K562 (cell line): ENCODE measurements around the gene PLEKHF1. TPM values are rescaled to one million over a fixed set of nuclear protein-coding genes. Genes with fewer than 3 reads are reported as not detected.
A peak's percentile ranks its signal among the peaks of the same experiment; 100 is the strongest.

Source experiments
- CBFA2T3 ChIP-seq: fragments of 450-650 bp; IDR thresholded peaks from 2 replicates; pipeline ENCODE4 v1.6.1; 2017
- CBX2 ChIP-seq: fragments of 200-600 bp; sonication (generic); IDR thresholded peaks from one replicate; pipeline ENCODE4 v1.6.1; 2012; ENCODE audit warnings: mild to moderate bottlenecking, low read length, inconsistent platforms; ENCODE audit not compliant: insufficient read depth, poor library complexity, severe bottlenecking
- CEBPG ChIP-seq, 3 experiments: fragments of 200-800 bp in 1 of 3; sonication (Bioruptor generic) in 1 of 3; sonication (generic) in 1 of 3; formaldehyde crosslinking in 1 of 3; IDR thresholded peaks in 2 of 3; conservative IDR thresholded peaks in 1 of 3; 2 replicates each; pipeline versions ENCODE4 v1.6.1 to v1.8.0; 2016 to 2022; ENCODE audit warnings: missing compliant biosample characterization in 2 of 3, missing genetic modification characterization in 2 of 3, mild to moderate bottlenecking in 1 of 3, missing genetic modification reagents in 1 of 3
- CSDE1 ChIP-seq, 2 experiments: fragments of 450-650 bp; IDR thresholded peaks; 2 replicates each; pipeline ENCODE4 v1.6.1; 2016; ENCODE audit warnings: mild to moderate bottlenecking in 1 of 2
- FOXA3 ChIP-seq, 2 experiments: fragments of 450-650 bp in 1 of 2; sonication (generic) in 1 of 2; formaldehyde crosslinking; IDR thresholded peaks in 1 of 2; conservative IDR thresholded peaks in 1 of 2; 2 replicates each; pipeline versions ENCODE4 v1.4.0 to v1.8.0; 2020 to 2022; ENCODE audit warnings: mild to moderate bottlenecking in 2 of 2, missing genetic modification reagents in 1 of 2
- FOXK1 ChIP-seq: sonication (generic); formaldehyde crosslinking; IDR thresholded peaks from 2 replicates; pipeline ENCODE4 v1.8.0; 2022; ENCODE audit warnings: missing genetic modification reagents, mild to moderate bottlenecking, borderline replicate concordance
- ILF3 ChIP-seq: fragments of 450-650 bp; IDR thresholded peaks from 2 replicates; pipeline ENCODE4 v1.6.1; 2018; ENCODE audit warnings: antibody characterized with exemption, mild to moderate bottlenecking, moderate library complexity, borderline replicate concordance
- KLF10 ChIP-seq: fragments of 250-450 bp; sonication (Bioruptor Pico); IDR thresholded peaks from 2 replicates; pipeline ENCODE4 v1.6.1; 2021; ENCODE audit warnings: matching md5 sums
- NFIX ChIP-seq: fragments of 250-450 bp; sonication (Bioruptor Pico); IDR thresholded peaks from 2 replicates; pipeline ENCODE4 v1.4.0; 2020; ENCODE audit warnings: low read depth, mild to moderate bottlenecking, moderate library complexity
- PYGO2 ChIP-seq: fragments of 450-650 bp; IDR thresholded peaks from 2 replicates; pipeline ENCODE4 v1.6.1; 2016; ENCODE audit warnings: mild to moderate bottlenecking, missing genetic modification characterization, moderate library complexity, missing compliant biosample characterization
- RAD21 ChIP-seq, 2 experiments: fragments of 250-450 bp in 1 of 2; fragments of 450-650 bp in 1 of 2; sonication (Bioruptor Pico) in 1 of 2; formaldehyde crosslinking in 1 of 2; IDR thresholded peaks in 1 of 2; conservative IDR thresholded peaks in 1 of 2; 2 replicates each; pipeline versions ENCODE4 v1.4.0 to v1.8.0; 2020 to 2022; ENCODE audit warnings: mild to moderate bottlenecking in 2 of 2, moderate library complexity in 1 of 2
- RCOR1 ChIP-seq, 2 experiments: IDR thresholded peaks; 2 replicates each; pipeline ENCODE4 v1.6.1; 2012; ENCODE audit warnings: low read depth in 2 of 2, low read length in 2 of 2, borderline replicate concordance in 1 of 2, improper control_type of control experiment in 1 of 2
- polyA plus RNA-seq, 8 experiments: library from polyadenylated mRNA; depleted of rRNA in 4 of 8; stranded (reverse) in 5 of 8; unstranded in 3 of 8; fragments of >200 nt; fragmentation: Nextera tagmentation in 2 of 8; fragmentation: Illumina TruSeq in 1 of 8; extraction: Ambion mirVana in 2 of 8; extraction: Trizol in 1 of 8; gene quantifications; 2 replicates each; pipeline versions ENCODE4 v1.2.1 to v1.2.3, GENCODE V29; 2011 to 2014; ENCODE audit warnings: inconsistent platforms in 1 of 8, missing spikeins in 1 of 8
- total RNA-seq, 7 experiments: library from RNA; depleted of rRNA in 6 of 7; stranded (reverse); fragments of >200 nt in 6 of 7; fragmentation: Illumina TruSeq in 2 of 7; extraction: Trizol in 2 of 7; gene quantifications; 2 replicates each; pipeline versions ENCODE4 v1.2.1 to v1.2.3, GENCODE V29; 2011 to 2021; ENCODE audit warnings: low replicate concordance in 1 of 7
- TF ChIP-seq, protein P1 (sequence below): fragments of 450-650 bp; formaldehyde crosslinking; IDR thresholded peaks from 2 replicates; pipeline ENCODE4 v1.4.0; 2020; ENCODE audit warnings: mild to moderate bottlenecking, moderate library complexity
- TF ChIP-seq, protein P2 (sequence below): fragments of 450-650 bp; IDR thresholded peaks from 2 replicates; pipeline ENCODE4 v1.6.1; 2014; ENCODE audit warnings: low read depth, mild to moderate bottlenecking, moderate library complexity, borderline replicate concordance
- TF ChIP-seq, protein P3 (sequence below): fragments of 450-650 bp; IDR thresholded peaks from 2 replicates; pipeline ENCODE4 v1.6.1; 2018; ENCODE audit not compliant: partially characterized antibody
- TF ChIP-seq, protein P4 (sequence below): fragments of 450-650 bp; formaldehyde crosslinking; IDR thresholded peaks from 2 replicates; pipeline ENCODE4 v1.4.0; 2020; ENCODE audit warnings: mild to moderate bottlenecking
- TF ChIP-seq, protein P5 (sequence below): fragments of 250-450 bp; sonication (Bioruptor Pico); IDR thresholded peaks from 2 replicates; pipeline ENCODE4 v1.8.0; 2021; ENCODE audit warnings: borderline replicate concordance, mild to moderate bottlenecking, moderate library complexity; ENCODE audit not compliant: poor library complexity, severe bottlenecking

The PLEKHF1 gene
- total and polyA plus RNA-seq, 9 of the 15 experiments (the other 6 are each of a cell fraction or from before 2014, with no cell fraction given) = 0.07 to 13.4 (median 3.9) TPM; not detected in 1

DNA sequence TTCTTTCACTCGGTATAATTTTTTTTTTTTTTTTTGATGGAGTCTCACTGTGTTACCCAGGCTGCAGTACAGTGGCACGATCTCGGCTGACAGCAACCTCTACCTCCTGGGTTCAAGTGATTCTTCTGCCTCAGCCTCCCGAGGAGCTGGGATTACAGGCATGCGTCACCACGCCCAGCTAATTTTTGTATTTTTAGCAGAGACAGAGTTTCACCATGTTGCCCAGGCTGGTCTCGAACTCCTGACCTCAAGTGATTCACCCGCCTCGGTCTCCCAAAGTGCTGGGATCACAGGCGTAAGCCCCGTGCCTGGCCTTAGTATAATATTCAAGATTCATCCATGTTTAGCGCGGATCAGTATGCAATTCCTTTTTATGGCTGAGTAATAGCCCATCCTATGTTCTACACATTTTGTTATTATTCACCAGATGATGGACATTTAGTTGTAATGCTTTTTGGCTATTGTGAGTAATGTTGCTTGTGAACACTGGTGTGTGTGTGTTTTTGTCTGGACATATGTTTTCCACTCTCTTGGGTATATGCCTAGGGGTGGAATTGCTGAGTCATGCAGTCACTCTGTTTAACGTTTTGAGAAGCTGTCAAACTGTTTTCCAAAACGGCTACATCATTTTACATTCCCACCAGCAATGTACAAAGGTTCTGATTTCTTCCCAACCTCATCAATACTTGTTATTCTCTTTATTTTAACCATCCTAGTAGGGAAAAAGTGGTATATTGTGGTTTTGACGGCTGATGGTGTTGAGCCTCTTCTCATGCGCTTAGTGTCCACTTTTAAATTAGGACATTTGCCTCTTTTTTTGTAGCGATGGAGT lies 22.9 kb downstream of the PLEKHF1 start (continued):
- TF ChIP-seq, protein P1, sequence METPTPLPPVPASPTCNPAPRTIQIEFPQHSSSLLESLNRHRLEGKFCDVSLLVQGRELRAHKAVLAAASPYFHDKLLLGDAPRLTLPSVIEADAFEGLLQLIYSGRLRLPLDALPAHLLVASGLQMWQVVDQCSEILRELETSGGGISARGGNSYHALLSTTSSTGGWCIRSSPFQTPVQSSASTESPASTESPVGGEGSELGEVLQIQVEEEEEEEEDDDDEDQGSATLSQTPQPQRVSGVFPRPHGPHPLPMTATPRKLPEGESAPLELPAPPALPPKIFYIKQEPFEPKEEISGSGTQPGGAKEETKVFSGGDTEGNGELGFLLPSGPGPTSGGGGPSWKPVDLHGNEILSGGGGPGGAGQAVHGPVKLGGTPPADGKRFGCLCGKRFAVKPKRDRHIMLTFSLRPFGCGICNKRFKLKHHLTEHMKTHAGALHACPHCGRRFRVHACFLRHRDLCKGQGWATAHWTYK = no peak
- TF ChIP-seq PYGO2 (tag) = no peak
- TF ChIP-seq CBFA2T3 = peak; percentile 47
- TF ChIP-seq CSDE1 (IDR thresholded peaks at IDR 0.05) = no peak
- no peak for TF ChIP-seq FOXK1
- TF ChIP-seq NFIX = no peak
- no peak for TF ChIP-seq RAD21 (CRISPR knock-in tag; conservative IDR thresholded peaks at IDR 0.05 in 1 of 2, IDR thresholded peaks at IDR 0.05 in 1 of 2)
- TF ChIP-seq, protein P2, sequence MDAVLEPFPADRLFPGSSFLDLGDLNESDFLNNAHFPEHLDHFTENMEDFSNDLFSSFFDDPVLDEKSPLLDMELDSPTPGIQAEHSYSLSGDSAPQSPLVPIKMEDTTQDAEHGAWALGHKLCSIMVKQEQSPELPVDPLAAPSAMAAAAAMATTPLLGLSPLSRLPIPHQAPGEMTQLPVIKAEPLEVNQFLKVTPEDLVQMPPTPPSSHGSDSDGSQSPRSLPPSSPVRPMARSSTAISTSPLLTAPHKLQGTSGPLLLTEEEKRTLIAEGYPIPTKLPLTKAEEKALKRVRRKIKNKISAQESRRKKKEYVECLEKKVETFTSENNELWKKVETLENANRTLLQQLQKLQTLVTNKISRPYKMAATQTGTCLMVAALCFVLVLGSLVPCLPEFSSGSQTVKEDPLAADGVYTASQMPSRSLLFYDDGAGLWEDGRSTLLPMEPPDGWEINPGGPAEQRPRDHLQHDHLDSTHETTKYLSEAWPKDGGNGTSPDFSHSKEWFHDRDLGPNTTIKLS = no peak
- TF ChIP-seq RCOR1 (IDR thresholded peaks at IDR 0.05; ENCODE audit: borderline replicate concordance in 1 of 2, low read depth in 2 of 2, low read length in 2 of 2) = no peak
- TF ChIP-seq CEBPG (CRISPR knock-in tag; IDR thresholded peaks at IDR 0.05) = no peak; the same call in 1 of the 2 replicates
- TF ChIP-seq CEBPG (tag; conservative IDR thresholded peaks at IDR 0.05 in 1 of 2, IDR thresholded peaks at IDR 0.05 in 1 of 2) = peak in 1 of 2 experiments; percentile 14; a peak in 1 of 4 replicates
- no peak for TF ChIP-seq FOXA3 (CRISPR knock-in tag; conservative IDR thresholded peaks at IDR 0.05 in 1 of 2, IDR thresholded peaks at IDR 0.05 in 1 of 2)
- TF ChIP-seq, protein P3, sequence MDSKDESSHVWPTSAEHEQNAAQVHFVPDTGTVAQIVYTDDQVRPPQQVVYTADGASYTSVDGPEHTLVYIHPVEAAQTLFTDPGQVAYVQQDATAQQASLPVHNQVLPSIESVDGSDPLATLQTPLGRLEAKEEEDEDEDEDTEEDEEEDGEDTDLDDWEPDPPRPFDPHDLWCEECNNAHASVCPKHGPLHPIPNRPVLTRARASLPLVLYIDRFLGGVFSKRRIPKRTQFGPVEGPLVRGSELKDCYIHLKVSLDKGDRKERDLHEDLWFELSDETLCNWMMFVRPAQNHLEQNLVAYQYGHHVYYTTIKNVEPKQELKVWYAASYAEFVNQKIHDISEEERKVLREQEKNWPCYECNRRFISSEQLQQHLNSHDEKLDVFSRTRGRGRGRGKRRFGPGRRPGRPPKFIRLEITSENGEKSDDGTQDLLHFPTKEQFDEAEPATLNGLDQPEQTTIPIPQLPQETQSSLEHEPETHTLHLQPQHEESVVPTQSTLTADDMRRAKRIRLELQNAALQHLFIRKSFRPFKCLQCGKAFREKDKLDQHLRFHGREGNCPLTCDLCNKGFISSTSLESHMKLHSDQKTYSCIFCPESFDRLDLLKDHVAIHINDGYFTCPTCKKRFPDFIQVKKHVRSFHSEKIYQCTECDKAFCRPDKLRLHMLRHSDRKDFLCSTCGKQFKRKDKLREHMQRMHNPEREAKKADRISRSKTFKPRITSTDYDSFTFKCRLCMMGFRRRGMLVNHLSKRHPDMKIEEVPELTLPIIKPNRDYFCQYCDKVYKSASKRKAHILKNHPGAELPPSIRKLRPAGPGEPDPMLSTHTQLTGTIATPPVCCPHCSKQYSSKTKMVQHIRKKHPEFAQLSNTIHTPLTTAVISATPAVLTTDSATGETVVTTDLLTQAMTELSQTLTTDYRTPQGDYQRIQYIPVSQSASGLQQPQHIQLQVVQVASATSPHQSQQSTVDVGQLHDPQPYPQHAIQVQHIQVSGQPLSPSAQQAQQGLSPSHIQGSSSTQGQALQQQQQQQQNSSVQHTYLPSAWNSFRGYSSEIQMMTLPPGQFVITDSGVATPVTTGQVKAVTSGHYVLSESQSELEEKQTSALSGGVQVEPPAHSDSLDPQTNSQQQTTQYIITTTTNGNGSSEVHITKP = no peak
- no peak for TF ChIP-seq KLF10 (CRISPR knock-in tag)
- TF ChIP-seq, protein P4, sequence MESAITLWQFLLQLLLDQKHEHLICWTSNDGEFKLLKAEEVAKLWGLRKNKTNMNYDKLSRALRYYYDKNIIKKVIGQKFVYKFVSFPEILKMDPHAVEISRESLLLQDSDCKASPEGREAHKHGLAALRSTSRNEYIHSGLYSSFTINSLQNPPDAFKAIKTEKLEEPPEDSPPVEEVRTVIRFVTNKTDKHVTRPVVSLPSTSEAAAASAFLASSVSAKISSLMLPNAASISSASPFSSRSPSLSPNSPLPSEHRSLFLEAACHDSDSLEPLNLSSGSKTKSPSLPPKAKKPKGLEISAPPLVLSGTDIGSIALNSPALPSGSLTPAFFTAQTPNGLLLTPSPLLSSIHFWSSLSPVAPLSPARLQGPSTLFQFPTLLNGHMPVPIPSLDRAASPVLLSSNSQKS = no peak
- no peak for TF ChIP-seq CBX2
- TF ChIP-seq, protein P5, sequence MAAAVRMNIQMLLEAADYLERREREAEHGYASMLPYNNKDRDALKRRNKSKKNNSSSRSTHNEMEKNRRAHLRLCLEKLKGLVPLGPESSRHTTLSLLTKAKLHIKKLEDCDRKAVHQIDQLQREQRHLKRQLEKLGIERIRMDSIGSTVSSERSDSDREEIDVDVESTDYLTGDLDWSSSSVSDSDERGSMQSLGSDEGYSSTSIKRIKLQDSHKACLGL = no peak
- TF ChIP-seq ILF3 = no peak
